K562 (cell line): ENCODE data around the gene ANKRD44. TPM values are rescaled to one million over a fixed set of nuclear protein-coding genes. Genes with fewer than 3 reads are reported as not detected.

Source experiments
- ATAC-seq: fragments of 200-7000 bp; cut with Tn5 transposase; 3 replicates; pipeline ENCODE4 v1.9.1; 2020; ENCODE audit warnings: moderate library complexity
- BruUV-seq: library from RNA; stranded (reverse); fragments of 400-500 nt; replicated peaks from 2 replicates; lab custom pipeline; 2021; lab: Mats Ljungman, UMichigan
- CTCF ChIA-PET: fragments of 300-600 bp; formaldehyde crosslinking; extraction: SDS; loops from one replicate; lab custom pipeline; 2021; ENCODE audit warnings: low intra/inter-chr PET ratio; lab: Yijun Ruan, JAX
- POLR2A ChIA-PET: fragments of 300-600, 350-650 bp; sonication (Branson Sonifier 250); formaldehyde crosslinking; extraction: SDS; loops from one replicate; lab custom pipeline; 2021; ENCODE audit warnings: antibody characterized with exemption, inconsistent platforms; lab: Yijun Ruan, JAX
- DNase-seq, 4 experiments: peaks; one replicate each; pipeline versions ENCODE4 v3.0.0 to v3.0.0-alpha.2; 2011 to 2018; ENCODE audit warnings: low spot score in 3 of 4, mixed read lengths in 3 of 4; ENCODE audit errors: extremely low read depth in 1 of 4
- FAIRE-seq: peaks from 2 replicates; lab custom pipeline; 2011; peaks lifted over from hg19 to GRCh38; lab: Jason Lieb, UNC
- H2AFZ ChIP-seq: 2 replicates; pipeline ENCODE4 v1.6.0; 2011; ENCODE audit warnings: low read depth, low read length, control low read depth, inconsistent platforms
- H3K27ac ChIP-seq: fragments of 200-600 bp; 3 replicates; pipeline ENCODE4 v1.8.0; 2011; ENCODE audit warnings: low read depth, mild to moderate bottlenecking, control low read depth, inconsistent platforms, low read length, moderate library complexity, mixed read lengths; ENCODE audit errors: extremely low read depth
- H3K27me3 ChIP-seq, 2 experiments: fragments of 300-600 bp in 1 of 2; 2 replicates in 1 of 2; 3 replicates in 1 of 2; pipeline versions ENCODE4 v1.6.0 to v1.8.0; 2011; ENCODE audit warnings: inconsistent platforms in 2 of 2, low read length in 2 of 2, mild to moderate bottlenecking in 1 of 2, mixed read lengths in 1 of 2, moderate library complexity in 1 of 2; ENCODE audit not compliant: control insufficient read depth in 2 of 2, insufficient read depth in 2 of 2
- H3K36me3 ChIP-seq: fragments of 300-600 bp; 3 replicates; pipeline ENCODE4 v1.8.0; 2011; ENCODE audit warnings: mild to moderate bottlenecking, low read length, inconsistent platforms; ENCODE audit not compliant: control insufficient read depth, insufficient read depth
- H3K4me1 ChIP-seq, 2 experiments: fragments of 200-600 bp in 1 of 2; replicated peaks in 1 of 2; 2 replicates in 1 of 2; 3 replicates in 1 of 2; pipeline versions ENCODE4 v1.5.1 to v1.8.0; 2011; ENCODE audit warnings: inconsistent platforms in 2 of 2, low read length in 2 of 2, mild to moderate bottlenecking in 1 of 2, mixed read lengths in 1 of 2, moderate library complexity in 1 of 2; ENCODE audit not compliant: control insufficient read depth in 2 of 2, insufficient read depth in 2 of 2
- H3K4me2 ChIP-seq: 2 replicates; pipeline ENCODE4 v1.6.1; 2011; ENCODE audit warnings: low read length, control low read depth, inconsistent platforms, mixed read lengths; ENCODE audit not compliant: insufficient read depth
- H3K4me3 ChIP-seq: fragments of 200-600 bp; sonication (generic), shearing (Covaris generic); 2 replicates; pipeline ENCODE4 v1.5.1; 2016; ENCODE audit warnings: control low read depth, inconsistent platforms
- H3K79me2 ChIP-seq: fragments of 200-600 bp; 3 replicates; pipeline ENCODE4 v1.8.0; 2011; ENCODE audit warnings: low read length, inconsistent platforms; ENCODE audit not compliant: control insufficient read depth, insufficient read depth
- H3K9ac ChIP-seq, 2 experiments: 2 replicates each; pipeline versions ENCODE4 v1.6.0 to v1.6.1; 2011; ENCODE audit warnings: low read depth in 2 of 2, low read length in 2 of 2, control low read depth in 1 of 2, inconsistent platforms in 1 of 2, mild to moderate bottlenecking in 1 of 2, mixed read lengths in 1 of 2; ENCODE audit not compliant: insufficient read depth in 1 of 2
- H3K9me1 ChIP-seq: one replicate; pipeline ENCODE4 v1.6.0; 2011; ENCODE audit warnings: inconsistent platforms, mild to moderate bottlenecking, low read length, moderate library complexity; ENCODE audit not compliant: control insufficient read depth, insufficient read depth
- H3K9me3 ChIP-seq: replicated peaks from 2 replicates; pipeline ENCODE4 v1.5.1; 2011; ENCODE audit warnings: low read depth, low read length, inconsistent platforms; ENCODE audit not compliant: control insufficient read depth, insufficient read depth
- H4K20me1 ChIP-seq: replicated peaks from 2 replicates; pipeline ENCODE4 v1.6.1; 2011; ENCODE audit warnings: low read length, inconsistent platforms, mixed read lengths; ENCODE audit not compliant: control insufficient read depth, insufficient read depth
- BRD4 ChIP-seq: fragments of 200-600 bp; sonication (generic); IDR thresholded peaks from 2 replicates; pipeline ENCODE4 v1.6.1; 2017; ENCODE audit warnings: inconsistent platforms
- DIDO1 ChIP-seq: fragments of 450-650 bp; IDR thresholded peaks from 2 replicates; pipeline ENCODE4 v1.6.1; 2016; ENCODE audit warnings: low read depth, missing biosample characterization, missing genetic modification characterization
- ELK1 ChIP-seq: sonication (generic); formaldehyde crosslinking; IDR thresholded peaks from 2 replicates; pipeline ENCODE4 v1.8.1; 2022; ENCODE audit warnings: missing genetic modification reagents
- ERF ChIP-seq: fragments of 450-650 bp; formaldehyde crosslinking; IDR thresholded peaks from 2 replicates; pipeline ENCODE4 v1.4.0; 2020; ENCODE audit warnings: mild to moderate bottlenecking, mixed read lengths
- JUND ChIP-seq, 2 experiments: IDR thresholded peaks; 2 replicates in 1 of 2; 3 replicates in 1 of 2; pipeline ENCODE4 v1.6.1; 2011; ENCODE audit warnings: borderline replicate concordance in 2 of 2, low read depth in 2 of 2, low read length in 2 of 2, improper control_type of control experiment in 1 of 2, missing biosample characterization in 1 of 2, missing genetic modification characterization in 1 of 2, missing genetic modification reagents in 1 of 2
- PTBP1 ChIP-seq: fragments of 200-400 bp; formaldehyde crosslinking; IDR thresholded peaks from 2 replicates; pipeline ENCODE4 v1.6.1; 2017; ENCODE audit warnings: low read depth, low read length
- RAD21 ChIP-seq, 2 experiments: fragments of 250-450 bp in 1 of 2; fragments of 450-650 bp in 1 of 2; sonication (Bioruptor Pico) in 1 of 2; formaldehyde crosslinking in 1 of 2; IDR thresholded peaks in 1 of 2; conservative IDR thresholded peaks in 1 of 2; 2 replicates each; pipeline versions ENCODE4 v1.4.0 to v1.8.0; 2020 to 2022; ENCODE audit warnings: mild to moderate bottlenecking in 2 of 2, moderate library complexity in 1 of 2
- ZNF253 ChIP-seq: fragments of 250-450 bp; sonication (Bioruptor Pico); conservative IDR thresholded peaks from 2 replicates; pipeline ENCODE4 v1.6.1; 2021; ENCODE audit warnings: mild to moderate bottlenecking
- ZNF764 ChIP-seq: fragments of 250-450 bp; sonication (Bioruptor Pico); IDR thresholded peaks from 2 replicates; pipeline ENCODE4 v1.4.0; 2020; ENCODE audit warnings: low read depth, mild to moderate bottlenecking, moderate library complexity
- WGBS: fragments of 100-300 bp; shearing (Covaris generic); methylation state at CpG from one replicate; pipeline ENCODE4 v1.1.6; 2016; ENCODE audit warnings: low coverage, mixed read lengths; ENCODE audit not compliant: insufficient coverage; ENCODE audit errors: missing lambda C conversion rate; 5-methylcytosine and 5-hydroxymethylcytosine counted together
- in situ Hi-C: fragments of 300-500 bp; cut with MboI; formaldehyde crosslinking; loops from 4 replicates; pipeline ENCODE4 v1.15.0; 2018; ENCODE audit warnings: inconsistent platforms, mixed read lengths
- intact Hi-C: fragments of 100-400 bp; cut with micrococcal nuclease; formaldehyde crosslinking; loops from 2 replicates; pipeline ENCODE4 v1.14.2; 2022
- polyA plus RNA-seq, 8 experiments: library from polyadenylated mRNA; depleted of rRNA in 4 of 8; stranded (reverse) in 5 of 8; unstranded in 3 of 8; fragments of >200 nt; fragmentation: Nextera tagmentation in 2 of 8; fragmentation: Illumina TruSeq in 1 of 8; extraction: Ambion mirVana in 2 of 8; extraction: Trizol in 1 of 8; gene quantifications; 2 replicates each; pipeline versions ENCODE4 v1.2.1 to v1.2.3, GENCODE V29; 2011 to 2014; ENCODE audit warnings: inconsistent platforms in 1 of 8, missing spikeins in 1 of 8
- total RNA-seq, 7 experiments: library from RNA; depleted of rRNA in 6 of 7; stranded (reverse); fragments of >200 nt in 6 of 7; fragmentation: Illumina TruSeq in 2 of 7; extraction: Trizol in 2 of 7; gene quantifications; 2 replicates each; pipeline versions ENCODE4 v1.2.1 to v1.2.3, GENCODE V29; 2011 to 2021; ENCODE audit warnings: low replicate concordance in 1 of 7

Gene ANKRD44
- total and polyA plus RNA-seq, 9 of the 15 experiments (the other 6 are each of a cell fraction or from before 2014, with no cell fraction given): 0.03 to 0.64 (median 0.07) TPM; not detected in 3

DNA sequence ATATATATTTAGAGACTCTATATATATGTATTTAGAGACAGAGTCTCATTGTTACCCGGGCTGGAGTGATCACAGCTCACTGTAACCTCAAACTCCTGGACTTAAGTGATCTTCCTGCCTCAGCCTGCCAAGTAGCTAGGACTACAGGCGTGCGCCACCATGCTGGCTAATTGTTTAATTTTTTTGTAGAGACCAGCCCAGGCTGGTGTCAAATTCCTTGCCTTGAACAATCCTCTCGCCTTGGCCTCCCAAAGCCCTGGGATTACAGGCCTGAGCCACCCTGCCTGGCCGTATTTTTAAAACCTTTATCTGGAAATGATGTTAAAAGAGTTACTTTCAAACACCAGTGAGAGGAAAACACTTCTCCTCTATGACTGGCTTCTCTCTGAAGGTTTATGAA, 353.1 kb downstream of the ANKRD44 start:
- H3K27ac ChIP-seq: no peak overlapping the region
- H3K27me3 ChIP-seq: no peaks in the 10 kb centered on the region
- TF ChIP-seq ELK1 (CRISPR knock-in tag) (no peak), PTBP1 (no peak), ZNF253 (CRISPR knock-in tag) (no peak), JUND (IDR thresholded peaks at IDR 0.05; ENCODE audit: borderline replicate concordance, low read depth, low read length) (no peak), JUND (tag; IDR thresholded peaks at IDR 0.05; ENCODE audit: borderline replicate concordance, low read depth, low read length) (no peak), BRD4 (no peak), DIDO1 (tag) (no peak), ERF (no peak), ZNF764 (CRISPR knock-in tag) (no peak), RAD21 (CRISPR knock-in tag; conservative IDR thresholded peaks at IDR 0.05 in 1 of 2, IDR thresholded peaks at IDR 0.05 in 1 of 2) (no peak)
- ChIA-PET CTCF (no interaction called here), POLR2A (no interaction called here)
- H3K9ac ChIP-seq: no peak overlapping the region
- H3K36me3 ChIP-seq: no peaks in the 10 kb centered on the region
- no peaks in the 10 kb centered on the region; a peak in 1 of 5 replicates for H3K4me1 ChIP-seq
- intact Hi-C loops (no loop called here), in situ Hi-C loops (no loop called here)
- H3K79me2 ChIP-seq: no peaks in the 10 kb centered on the region
- H3K9me1 ChIP-seq: no peaks in the 10 kb centered on the region
- no peak for DNase-seq
- H3K4me2 ChIP-seq: no peak overlapping the region
- H2AFZ ChIP-seq: no peak overlapping the region
- H3K4me3 ChIP-seq: no peak overlapping the region
- no peaks in the 10 kb centered on the region for H3K9me3 ChIP-seq
- FAIRE-seq: no peak
- no peaks in the 10 kb centered on the region for H4K20me1 ChIP-seq
- WGBS: 16% methylated on average over 5 of the region's 5 CpGs
- ATAC-seq: no peak
- no TSS peak for BruUV-seq
